HG03196 (cell line): ENCODE data around the gene NOM1.
"Not testable (repeated sequence)": the region's sequence is repeated elsewhere in the genome, so short reads cannot be mapped to it uniquely, and the experiment has no call there.

ENCODE experiments used
- ATAC-seq: cut with Tn5 transposase; IDR thresholded peaks from one replicate; pipeline ENCODE4 v1.9.1; 2021; ENCODE audit not compliant: unreplicated experiment

NOM1 gene

DNA sequence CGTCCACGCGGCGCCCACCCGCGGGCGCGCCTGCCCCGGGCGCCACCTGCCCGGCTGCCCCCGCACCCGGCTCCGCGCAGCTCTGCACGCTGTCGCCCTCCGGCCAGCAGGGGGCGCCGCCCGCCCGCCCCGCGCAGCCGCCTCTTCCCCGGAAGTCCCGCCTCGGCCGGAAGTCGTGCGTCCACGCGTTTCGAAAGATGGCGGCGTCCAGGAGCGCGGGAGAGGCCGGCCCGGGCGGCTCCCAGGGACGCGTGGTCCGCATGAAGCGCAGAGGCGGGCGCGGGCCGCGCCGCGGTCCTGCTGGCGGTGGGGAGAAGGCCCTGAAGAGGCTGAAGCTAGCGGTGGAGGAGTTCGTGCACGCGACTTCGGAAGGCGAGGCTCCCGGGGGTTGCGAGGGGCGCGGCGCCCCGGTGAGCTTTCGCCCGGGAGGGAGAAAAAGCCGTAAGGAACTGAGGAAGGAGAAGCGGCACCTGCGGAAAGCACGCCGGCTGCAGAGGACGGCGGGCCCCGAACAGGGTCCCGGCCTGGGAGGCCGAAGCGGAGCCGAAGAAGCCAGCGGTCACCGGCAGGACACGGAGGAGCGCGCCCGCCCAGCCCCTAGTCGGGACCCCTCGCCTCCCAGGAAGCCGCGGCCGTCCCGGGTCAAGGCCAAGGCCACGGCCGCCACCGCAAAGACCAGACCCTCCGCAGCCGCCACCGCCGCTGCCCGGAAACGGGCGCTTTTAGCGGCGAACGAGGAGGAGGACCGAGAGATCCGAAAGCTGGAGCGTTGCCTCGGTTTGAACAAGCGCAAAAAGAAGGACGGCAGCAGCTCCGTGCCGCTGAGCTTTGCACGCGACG, at the start of gene NOM1:
Gene NOM1 (plus strand): TSS at position 172 of the 840 bp plus-strand sequence. CDS start 26 bp downstream, at position 198.
- ATAC-seq, result peak; percentile 93

- not testable (repeated sequence) for ATAC-seq
Observed at GRCh38 chr7:156900093-156900492, 49.4 kb upstream of the NOM1 start.

GRCh38 chr7:156903232-156903909, 46.1 kb upstream of the NOM1 start:
- no peak for ATAC-seq

DNA sequence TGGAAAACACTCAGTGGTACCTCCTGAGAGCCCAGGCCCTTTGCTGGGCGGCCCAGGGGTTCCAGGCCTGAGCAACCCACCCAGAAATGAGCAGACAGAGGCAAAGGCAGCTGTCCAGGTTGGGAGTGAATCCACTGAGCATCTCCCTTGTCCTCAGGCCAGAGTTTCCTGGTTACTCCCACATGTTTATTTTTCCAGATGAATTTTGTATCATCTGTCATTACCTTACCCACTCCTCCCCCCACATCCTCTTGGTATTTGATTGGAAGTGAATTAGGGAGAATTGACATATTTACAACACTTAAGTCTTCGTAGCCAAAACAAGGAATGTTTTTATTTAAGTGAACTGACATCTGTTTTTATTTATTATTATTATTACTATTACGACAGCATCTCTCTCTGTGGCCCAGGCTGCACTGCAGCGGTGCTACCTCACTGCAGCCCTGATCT, 43.3 kb upstream of the NOM1 start:
- ATAC-seq, result no peak

DNA sequence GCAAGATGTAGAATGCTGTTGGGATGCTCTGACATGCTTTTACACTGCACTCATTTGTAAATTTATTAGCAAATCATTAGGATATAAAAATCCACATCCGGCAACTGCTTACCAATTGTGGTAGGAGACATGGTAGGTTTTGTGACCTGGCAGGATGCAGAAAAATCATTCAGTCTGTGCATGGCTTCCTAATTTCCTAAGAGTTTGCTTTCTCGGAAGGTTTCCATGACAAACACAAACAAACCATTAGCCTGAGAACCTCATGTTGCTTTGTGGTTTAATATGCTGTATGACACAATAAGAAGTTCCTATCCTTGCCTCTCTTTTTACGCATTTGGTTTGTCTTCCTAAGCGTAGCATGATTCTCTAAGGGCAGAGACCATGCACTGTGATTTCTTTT, 41.9 kb upstream of the NOM1 start:
- ATAC-seq, result no peak

DNA sequence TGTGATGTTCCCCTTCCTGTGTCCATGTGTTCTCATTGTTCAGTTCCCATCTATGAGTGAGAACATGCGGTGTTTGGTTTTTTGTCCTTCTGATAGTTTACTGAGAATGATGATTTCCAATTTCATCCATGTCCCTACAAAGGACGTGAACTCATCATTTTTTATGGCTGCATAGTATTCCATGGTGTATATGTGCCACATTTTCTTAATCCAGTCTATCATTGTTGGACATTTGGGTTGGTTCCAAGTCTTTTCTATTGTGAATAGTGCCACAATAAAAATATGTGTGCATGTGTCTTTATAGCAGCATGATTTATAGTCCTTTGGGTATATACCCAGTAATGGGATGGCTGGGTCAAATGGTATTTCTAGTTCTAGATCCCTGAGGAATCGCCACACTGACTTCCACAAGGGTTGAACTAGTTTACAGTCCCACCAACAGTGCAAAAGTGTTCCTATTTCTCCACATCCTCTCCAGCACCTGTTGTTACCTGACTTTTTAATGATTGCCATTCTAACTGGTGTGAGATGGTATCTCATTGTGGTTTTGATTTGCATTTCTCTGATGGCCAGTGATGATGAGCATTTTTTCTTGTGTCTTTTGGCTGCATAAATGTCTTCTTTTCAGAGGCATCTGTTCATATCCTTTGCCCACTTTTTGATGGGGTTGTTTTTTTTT, 39.8 kb upstream of the NOM1 start:
- not testable (repeated sequence) for ATAC-seq

DNA sequence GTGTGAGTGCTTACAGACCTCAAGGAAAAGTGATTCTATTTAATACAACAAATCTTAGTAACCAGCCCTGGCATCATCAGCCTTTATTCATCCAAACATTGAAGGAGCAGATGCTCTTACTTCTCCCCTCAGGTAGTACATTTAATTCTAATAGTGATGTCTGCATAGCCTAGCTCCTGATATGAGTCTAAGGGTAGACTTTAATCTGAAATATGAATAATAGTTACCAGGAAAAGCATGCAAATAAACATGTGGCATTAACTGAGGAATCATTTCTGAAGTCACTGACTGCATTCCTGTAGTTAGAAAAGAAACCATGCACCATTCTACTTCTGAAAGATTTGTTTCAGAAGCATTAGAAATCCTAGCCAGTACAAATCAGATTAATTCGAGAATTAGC, 30.9 kb upstream of the NOM1 start:
- ATAC-seq, result peak; percentile 36

GRCh38 chr7:156919132-156919713, 30.3 kb upstream of the NOM1 start:
- ATAC-seq, result peak; percentile 24

GRCh38 chr7:156920076-156920475, 29.4 kb upstream of the NOM1 start:
- no peak for ATAC-seq

DNA sequence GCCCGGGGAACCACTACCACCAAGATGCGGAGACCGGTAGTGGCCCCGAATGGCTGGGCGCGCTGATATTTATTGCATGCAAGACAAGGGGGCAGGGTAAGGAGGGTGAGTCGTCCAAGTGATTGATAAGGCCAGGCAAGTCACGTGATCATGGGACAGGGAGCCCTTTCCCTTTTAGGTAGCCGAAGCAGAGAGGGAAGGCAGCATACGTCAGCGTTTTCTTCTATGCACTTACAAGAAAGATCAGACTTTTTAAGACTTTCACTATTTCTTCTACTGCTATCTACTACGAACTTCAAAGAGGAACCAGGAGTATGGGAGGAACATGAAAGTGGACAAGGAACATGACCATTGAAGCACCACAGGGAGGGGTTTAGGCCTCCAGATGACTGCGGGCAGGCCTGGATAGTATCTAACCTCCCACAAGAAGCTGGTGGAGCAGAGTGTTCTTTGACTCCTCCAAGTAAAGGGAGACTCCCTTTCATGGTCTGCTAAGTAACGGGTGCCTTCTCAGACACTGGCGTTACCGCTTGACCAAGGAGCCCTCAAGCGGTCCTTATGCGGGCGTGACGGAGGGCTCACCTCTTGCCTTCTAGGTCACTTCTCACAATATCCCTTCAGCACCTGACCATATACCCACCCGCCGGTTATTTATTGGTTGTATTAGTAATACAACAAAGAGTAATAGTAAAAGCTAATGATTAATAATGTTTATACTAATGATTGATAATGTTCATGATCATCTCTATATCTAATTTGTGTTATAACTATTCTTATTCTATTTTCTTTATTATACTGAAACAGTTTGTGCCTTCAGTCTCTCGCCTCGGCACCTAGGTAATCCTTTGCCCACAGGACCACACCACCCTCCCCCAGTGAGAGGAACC, 28.8 kb upstream of the NOM1 start:
- ATAC-seq, result not testable (repeated sequence)

- ATAC-seq, result not testable (repeated sequence)
Observed at GRCh38 chr7:156922304-156922703, 27.2 kb upstream of the NOM1 start.

DNA sequence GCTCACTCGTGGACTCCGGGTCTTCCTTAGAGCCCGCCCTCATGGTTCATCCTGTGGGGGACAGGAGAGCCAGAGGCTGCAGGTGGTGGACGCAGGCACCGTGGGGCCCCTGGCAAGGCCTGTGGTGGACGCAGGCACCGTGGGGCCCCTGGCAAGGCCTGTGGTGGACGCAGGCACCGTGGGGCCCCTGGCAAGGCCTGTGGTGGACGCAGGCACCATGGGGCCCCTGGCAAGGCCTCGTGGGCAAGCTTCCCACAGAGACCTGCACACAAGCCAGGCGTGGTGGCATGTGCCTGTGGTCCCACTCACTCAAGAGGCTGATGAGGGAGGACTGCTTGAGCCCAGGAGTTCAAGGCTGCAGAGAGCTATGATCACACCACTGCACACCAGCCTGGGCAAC, 23.7 kb upstream of the NOM1 start:
- not testable (repeated sequence) for ATAC-seq

DNA sequence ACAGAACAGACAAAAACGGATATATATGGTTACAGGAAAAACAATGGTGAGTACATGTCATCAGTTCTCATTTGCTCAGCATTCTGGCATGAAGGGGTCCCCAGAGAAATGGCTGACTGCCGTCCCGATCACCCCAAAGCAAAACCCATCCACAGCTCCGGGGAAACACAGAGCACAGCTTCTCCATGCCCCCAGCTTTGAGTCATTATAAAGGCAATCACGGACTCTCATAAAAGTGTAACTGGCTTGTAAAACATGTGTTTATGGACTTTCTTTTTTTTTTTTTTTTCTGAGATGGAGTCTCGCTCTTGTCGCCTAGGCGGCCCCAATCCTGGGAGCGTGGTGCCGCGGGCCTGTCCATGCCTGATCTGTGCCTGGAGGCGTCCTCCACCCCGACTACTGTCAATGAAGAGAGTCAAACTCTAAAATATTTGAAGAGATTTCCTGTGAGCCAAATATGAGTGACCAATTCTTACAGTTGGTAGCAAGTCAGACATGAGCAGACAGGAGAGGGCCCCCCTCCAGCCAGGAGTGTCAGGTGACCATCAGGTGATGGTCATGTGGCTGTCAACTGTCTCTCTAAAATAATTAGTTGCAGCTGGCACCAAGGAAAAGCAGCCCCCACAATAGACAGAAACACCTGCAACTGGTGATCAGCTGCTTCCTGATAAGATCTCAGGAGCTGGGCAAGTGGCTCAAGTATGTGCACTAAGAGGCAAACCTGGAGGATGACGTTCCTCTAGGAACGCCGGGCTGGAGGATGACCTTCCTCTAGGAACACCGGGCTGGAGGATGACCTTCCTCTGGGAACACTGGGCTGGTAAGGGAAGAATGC, 21.7 kb upstream of the NOM1 start:
- ATAC-seq, result no peak

GRCh38 chr7:156928406-156928747, 21.1 kb upstream of the NOM1 start:
- ATAC-seq, result no peak

- no peak for ATAC-seq
Observed at GRCh38 chr7:156929789-156930539, 19.5 kb upstream of the NOM1 start.

DNA sequence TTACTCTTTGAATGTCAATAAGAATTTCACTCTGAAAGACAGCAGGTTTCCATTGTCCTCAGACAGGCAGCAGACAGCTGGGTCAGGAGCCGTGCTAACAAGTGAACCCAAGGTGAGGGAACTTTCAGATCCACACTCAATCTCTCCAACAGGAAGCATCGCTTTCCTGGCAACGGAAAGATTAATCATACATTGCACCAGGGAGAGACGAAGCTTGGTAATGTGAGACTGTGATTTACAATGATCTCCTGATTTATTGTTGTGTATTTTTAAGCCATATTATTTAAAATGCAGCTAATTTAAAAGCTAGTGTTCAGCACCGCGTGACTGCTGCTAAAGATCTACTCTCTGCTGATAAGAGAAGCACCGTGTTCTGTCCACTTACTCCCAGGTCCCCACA, 17.5 kb upstream of the NOM1 start:
- ATAC-seq, result no peak

DNA sequence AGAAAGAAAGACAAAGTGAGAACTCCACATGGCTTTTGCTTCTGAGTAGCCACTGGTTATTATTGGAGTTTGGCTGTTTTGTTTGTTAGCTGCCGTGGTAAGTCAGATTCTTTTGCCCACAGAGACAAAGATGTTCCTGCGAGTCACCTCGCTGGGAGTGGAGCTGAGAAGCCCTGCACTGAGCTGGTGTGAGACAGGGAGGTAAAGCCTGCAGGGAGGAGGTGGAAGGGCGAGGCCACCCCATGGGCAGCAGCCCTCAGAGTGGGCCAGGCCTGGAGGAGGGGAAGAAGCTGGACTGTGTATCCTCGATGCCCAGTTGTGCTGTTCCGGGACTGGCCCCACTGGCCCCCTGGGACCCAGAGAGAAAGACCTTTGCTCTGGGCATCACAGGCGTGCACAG, 14.3 kb upstream of the NOM1 start:
- ATAC-seq, result no peak

DNA sequence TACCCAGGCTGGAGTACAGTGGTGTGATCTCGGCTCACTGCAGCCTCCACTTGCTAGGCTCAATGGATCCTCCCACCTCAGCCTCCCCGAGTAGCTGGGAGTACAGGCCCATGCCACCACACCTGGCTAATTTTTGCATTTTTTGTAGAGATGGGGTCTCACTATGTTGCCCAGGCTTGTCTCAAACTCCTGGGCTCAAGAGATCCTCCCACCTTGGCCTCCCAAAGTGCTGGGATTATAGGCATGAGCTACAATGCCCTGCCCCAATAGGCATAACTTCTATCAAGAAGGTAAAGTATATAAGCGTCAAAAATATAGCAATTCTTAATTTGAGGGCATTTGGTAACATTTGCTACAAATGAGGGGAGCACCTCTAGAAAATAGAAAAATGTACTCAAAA, 12.7 kb upstream of the NOM1 start:
- ATAC-seq, result not testable (repeated sequence)
